Gastroesophageal sphincter (tissue), 4 donors: ENCODE results near the gene DPYD. TPM values are rescaled to one million over a fixed set of nuclear protein-coding genes. Genes with fewer than 3 reads are reported as not detected.

Experiments used
- ATAC-seq: fragments of 150-250 bp; one replicate; pipeline ENCODE4 v1.9.1; 2016; ENCODE audit warnings: mild to moderate bottlenecking, moderate library complexity
- H3K27ac ChIP-seq, 4 donors: fragments of 200-600 bp; sonication (generic) in 3 of 4; 1 replicate in 3 of 4; 2 replicates in 1 of 4; pipeline ENCODE4 v1.5.1; 2016 to 2019
- H3K27me3 ChIP-seq: fragments of 200-600 bp; sonication (generic); one replicate; pipeline ENCODE4 v1.5.1; 2019
- H3K36me3 ChIP-seq, 2 donors: fragments of 200-600 bp; sonication (generic); one replicate each; pipeline ENCODE4 v1.5.1; 2019; ENCODE audit warnings: control low read depth in 1 of 2
- H3K4me1 ChIP-seq, 3 donors: fragments of 200-600 bp; sonication (generic); 1 replicate in 2 of 3; 2 replicates in 1 of 3; pipeline ENCODE4 v1.5.1; 2016 to 2019; ENCODE audit warnings: control low read depth in 2 of 3
- H3K4me3 ChIP-seq, 2 donors: fragments of 200-600 bp; sonication (generic); one replicate each; pipeline ENCODE4 v1.5.1; 2019; ENCODE audit warnings: mild to moderate bottlenecking in 1 of 2, moderate library complexity in 1 of 2
- H3K9me3 ChIP-seq, 3 donors: fragments of 200-600 bp; sonication (generic); one replicate each; pipeline ENCODE4 v1.5.1; 2017 to 2019; ENCODE audit warnings: control low read depth in 2 of 3
- CTCF ChIP-seq, 4 experiments: fragments of 200-600 bp in 2 of 4; fragments of 450-650 bp in 2 of 4; sonication (generic) in 1 of 4; IDR thresholded peaks; one replicate each; pipeline ENCODE4 v1.5.1; 2017 to 2019; ENCODE audit warnings: antibody characterized with exemption in 4 of 4, mild to moderate bottlenecking in 2 of 4, moderate library complexity in 2 of 4
- EP300 ChIP-seq: sonication (generic); formaldehyde crosslinking; IDR thresholded peaks from one replicate; pipeline ENCODE4 v1.6.1; 2017; ENCODE audit warnings: antibody characterized with exemption, mild to moderate bottlenecking
- POLR2A ChIP-seq, 2 donors: fragments of 450-650 bp; IDR thresholded peaks; one replicate each; pipeline ENCODE4 v1.6.1; 2017; ENCODE audit warnings: antibody characterized with exemption in 2 of 2, mild to moderate bottlenecking in 2 of 2, moderate library complexity in 1 of 2
- POLR2AphosphoS5 ChIP-seq: sonication (generic); formaldehyde crosslinking; IDR thresholded peaks from one replicate; pipeline ENCODE4 v1.6.1; 2017; ENCODE audit warnings: antibody characterized with exemption
- WGBS, 2 donors: methylation state at CpG; one replicate each; pipeline ENCODE4 v1.1.5; 2018; ENCODE audit warnings: low coverage in 1 of 2; 5-methylcytosine and 5-hydroxymethylcytosine counted together
- total RNA-seq, 4 donors: library from RNA; depleted of rRNA; stranded (reverse); fragments of >200 nt; gene quantifications; one replicate each; pipeline ENCODE4 v1.1.0, GENCODE V29; 2016

Gene DPYD
- total RNA-seq, 4 donors from 2014 or later: 31.2 to 53.0 (median 43.2) TPM

- Histone ChIP-seq H3K4me3 (no peak overlapping the region), H3K4me1 (no peaks in the 10 kb centered on the region), H3K36me3 (no peaks in the 10 kb centered on the region), H3K9me3 (no peaks in the 10 kb centered on the region), H3K27me3 (no peaks in the 10 kb centered on the region), H3K27ac (no peak overlapping the region)
- TF ChIP-seq EP300 (no peak), POLR2A (IDR thresholded peaks at IDR 0.05) (no peak), POLR2AphosphoS5 (no peak), CTCF (IDR thresholded peaks at IDR 0.05) (no peak)
- WGBS, 2 donors: 53 to 60% methylated on average over 1 of the region's 1 CpG
- no peak for ATAC-seq
Observed at GRCh38 chr1:97210307-97210706, 710.5 kb downstream of the DPYD start.

GRCh38 chr1:97209381-97209957 lies 711.4 kb downstream of the DPYD start:
- TF ChIP-seq CTCF (IDR thresholded peaks at IDR 0.05) (no peak), POLR2A (IDR thresholded peaks at IDR 0.05) (no peak), EP300 (no peak), POLR2AphosphoS5 (no peak)
- H3K27me3 ChIP-seq: no peaks in the 10 kb centered on the region
- no peaks in the 10 kb centered on the region for H3K9me3 ChIP-seq
- no peaks in the 10 kb centered on the region for H3K36me3 ChIP-seq
- ATAC-seq: no peak
- no peak overlapping the region for H3K27ac ChIP-seq
- 83 to 90% methylated on average over 3 of the region's 3 CpGs for WGBS, 2 donors
- no peaks in the 10 kb centered on the region for H3K4me1 ChIP-seq
- H3K4me3 ChIP-seq: no peak overlapping the region

- no peak for TF ChIP-seq POLR2A (IDR thresholded peaks at IDR 0.05)
- TF ChIP-seq POLR2AphosphoS5: no peak
- no peak for TF ChIP-seq EP300
- no peak for TF ChIP-seq CTCF (IDR thresholded peaks at IDR 0.05)
- Histone ChIP-seq H3K4me1 (no peaks in the 10 kb centered on the region), H3K27me3 (no peaks in the 10 kb centered on the region), H3K27ac (no peak overlapping the region), H3K9me3 (no peaks in the 10 kb centered on the region), H3K4me3 (no peak overlapping the region), H3K36me3 (no peaks in the 10 kb centered on the region)
- ATAC-seq: no peak
Observed at GRCh38 chr1:97207868-97208267, 713.0 kb downstream of the DPYD start.

GRCh38 chr1:97204468-97204867 lies 716.4 kb downstream of the DPYD start:
- 27 to 67% methylated on average over 1 of the region's 1 CpG for WGBS, 2 donors
- ATAC-seq: no peak
- H3K9me3 ChIP-seq: no peaks in the 10 kb centered on the region
- H3K4me3 ChIP-seq: no peak overlapping the region
- no peaks in the 10 kb centered on the region for H3K27me3 ChIP-seq
- no peak overlapping the region for H3K27ac ChIP-seq
- no peaks in the 10 kb centered on the region for H3K36me3 ChIP-seq
- H3K4me1 ChIP-seq: no peaks in the 10 kb centered on the region
- TF ChIP-seq CTCF (IDR thresholded peaks at IDR 0.05) (no peak), POLR2A (IDR thresholded peaks at IDR 0.05) (no peak), POLR2AphosphoS5 (no peak), EP300 (no peak)

- no peak for ATAC-seq
- Histone ChIP-seq H3K4me3 (no peak overlapping the region), H3K9me3 (no peaks in the 10 kb centered on the region), H3K27me3 (no peaks in the 10 kb centered on the region), H3K27ac (no peak overlapping the region), H3K4me1 (no peaks in the 10 kb centered on the region), H3K36me3 (no peaks in the 10 kb centered on the region)
- 74 to 86% methylated on average over 4 to 5 of the region's 5 CpGs for WGBS, 2 donors
- TF ChIP-seq POLR2AphosphoS5 (no peak), POLR2A (IDR thresholded peaks at IDR 0.05) (no peak), CTCF (IDR thresholded peaks at IDR 0.05) (no peak), EP300 (no peak)
Observed at GRCh38 chr1:97202481-97203380, 718.1 kb downstream of the DPYD start.
